ENCODE data around the gene SMIM14.
"Not testable (repeated sequence)": the region's sequence is repeated elsewhere in the genome, so short reads cannot be mapped to it uniquely, and the experiment has no call there.

The SMIM14 gene

GRCh38 chr4:39510348-39510929, 128.2 kb downstream of the SMIM14 start:
- TF ChIP-seq CTCF (IDR thresholded peaks at IDR 0.05) = no peak
- Histone ChIP-seq H3K4me3 (no peak overlapping the region), H3K27ac (no peak overlapping the region)
- no peak for DNase-seq (ENCODE audit: low spot score)

GRCh38 chr4:39505581-39505980, 133.1 kb downstream of the SMIM14 start:
- no peak overlapping the region for H3K4me3 ChIP-seq
- peak overlapping the region in 1 of 2 donors; percentile 26 for H3K27ac ChIP-seq
- DNase-seq (ENCODE audit: low spot score) = no peak
- TF ChIP-seq CTCF (IDR thresholded peaks at IDR 0.05) = no peak

- no peak for DNase-seq (ENCODE audit: low spot score)
- Histone ChIP-seq H3K4me3 (no peak overlapping the region), H3K27ac (no peak overlapping the region)
- TF ChIP-seq CTCF (IDR thresholded peaks at IDR 0.05) = no peak
Observed at GRCh38 chr4:39504538-39504937, 134.1 kb downstream of the SMIM14 start.

GRCh38 chr4:39502664-39503035, 136.0 kb downstream of the SMIM14 start:
- DNase-seq (ENCODE audit: low spot score) = not testable (repeated sequence)
- H3K27ac ChIP-seq = peak overlapping the region; percentile 67 to 84

GRCh38 chr4:39502019-39502663, 136.5 kb downstream of the SMIM14 start:
- no peak overlapping the region for H3K4me3 ChIP-seq
- H3K27ac ChIP-seq = peak overlapping the region; percentile 67 to 84
- no peak for DNase-seq (ENCODE audit: low spot score)
- TF ChIP-seq CTCF (IDR thresholded peaks at IDR 0.05) = no peak

More at GRCh38 chr4:39502664-39503035, 136.0 kb downstream of the SMIM14 start:
- H3K4me3 ChIP-seq = not testable (repeated sequence)

GRCh38 chr4:39498727-39499020, 140.0 kb downstream of the SMIM14 start:
- DNase-seq (ENCODE audit: low spot score) = no peak
- no peak overlapping the region for H3K4me3 ChIP-seq
- no peak for TF ChIP-seq CTCF (IDR thresholded peaks at IDR 0.05)

GRCh38 chr4:39497909-39498726, 140.5 kb downstream of the SMIM14 start:
- no peak for DNase-seq (ENCODE audit: low spot score)
- TF ChIP-seq CTCF (IDR thresholded peaks at IDR 0.05) = no peak
- no peak overlapping the region for H3K4me3 ChIP-seq
- H3K27ac ChIP-seq = peak overlapping the region in 1 of 2 donors; percentile 3

More at GRCh38 chr4:39498727-39499020, 140.0 kb downstream of the SMIM14 start:
- no peak overlapping the region for H3K27ac ChIP-seq
